Osteocyte (in vitro differentiated cells): ENCODE measurements around the gene IMPA2. TPM values are rescaled to one million over a fixed set of nuclear protein-coding genes. Genes with fewer than 3 reads are reported as not detected.

ENCODE experiments used
- DNase-seq: peaks from one replicate; pipeline ENCODE4 v3.0.0; 2021; ENCODE audit warnings: mixed read lengths; ENCODE audit not compliant: unreplicated experiment; ENCODE audit errors: extremely low spot score
- H3K27ac Mint-ChIP-seq: one replicate; pipeline ENCODE4 v1.8.0; 2021; ENCODE audit warnings: mild to moderate bottlenecking, mixed read lengths; ENCODE audit not compliant: unreplicated experiment
- H3K27me3 Mint-ChIP-seq: one replicate; pipeline ENCODE4 v1.8.0; 2021; ENCODE audit warnings: mixed read lengths; ENCODE audit not compliant: unreplicated experiment
- H3K36me3 Mint-ChIP-seq: one replicate; pipeline ENCODE4 v1.8.0; 2021; ENCODE audit warnings: mixed read lengths; ENCODE audit not compliant: unreplicated experiment
- H3K4me1 Mint-ChIP-seq: one replicate; pipeline ENCODE4 v1.8.0; 2021; ENCODE audit warnings: mixed read lengths; ENCODE audit not compliant: unreplicated experiment
- H3K4me3 Mint-ChIP-seq: one replicate; pipeline ENCODE4 v1.8.0; 2021; ENCODE audit warnings: mild to moderate bottlenecking, moderate library complexity, mixed read lengths; ENCODE audit not compliant: unreplicated experiment
- H3K9me3 Mint-ChIP-seq: one replicate; pipeline ENCODE4 v1.8.0; 2021; ENCODE audit warnings: mixed read lengths; ENCODE audit not compliant: unreplicated experiment
- total RNA-seq: library from RNA; stranded (reverse); gene quantifications from 2 replicates; pipeline ENCODE4 v1.2.1, GENCODE V29; 2021
- TF ChIP-seq, protein P1 (sequence below): fragments of 200-600 bp; sonication (generic); IDR thresholded peaks from 2 replicates; pipeline ENCODE4 v1.5.0; 2021; ENCODE audit warnings: antibody characterized with exemption, mild to moderate bottlenecking, moderate library complexity

IMPA2 gene
- total RNA-seq, 1 donor from 2014 or later: 9.2 TPM

DNA sequence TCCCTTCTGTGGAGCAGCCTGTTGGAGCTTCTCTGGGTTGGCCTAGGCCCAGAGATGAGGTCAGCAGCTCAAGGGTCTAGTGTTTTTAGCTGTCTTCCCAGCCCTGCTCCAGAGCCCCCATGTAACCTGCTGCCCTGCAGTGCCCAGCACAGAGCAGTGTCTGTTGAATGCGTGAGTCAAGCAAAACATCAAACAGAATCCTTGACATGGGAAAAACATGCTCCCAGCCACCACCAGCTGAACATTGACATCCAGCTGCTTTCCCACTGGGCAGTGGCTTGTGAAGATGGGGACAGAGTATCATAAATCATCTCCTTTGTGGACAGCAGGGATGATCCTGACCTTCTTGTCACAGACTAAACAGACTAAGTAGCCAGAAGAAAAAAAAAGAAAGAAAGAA is 22.6 kb downstream of the IMPA2 start:
- H3K4me3 Mint-ChIP-seq: no peak overlapping the region
- H3K9me3 Mint-ChIP-seq: no peaks in the 10 kb centered on the region
- peaks cover 5% of the 10 kb centered on the region for H3K4me1 Mint-ChIP-seq
- DNase-seq: no peak
- TF ChIP-seq, protein P1, sequence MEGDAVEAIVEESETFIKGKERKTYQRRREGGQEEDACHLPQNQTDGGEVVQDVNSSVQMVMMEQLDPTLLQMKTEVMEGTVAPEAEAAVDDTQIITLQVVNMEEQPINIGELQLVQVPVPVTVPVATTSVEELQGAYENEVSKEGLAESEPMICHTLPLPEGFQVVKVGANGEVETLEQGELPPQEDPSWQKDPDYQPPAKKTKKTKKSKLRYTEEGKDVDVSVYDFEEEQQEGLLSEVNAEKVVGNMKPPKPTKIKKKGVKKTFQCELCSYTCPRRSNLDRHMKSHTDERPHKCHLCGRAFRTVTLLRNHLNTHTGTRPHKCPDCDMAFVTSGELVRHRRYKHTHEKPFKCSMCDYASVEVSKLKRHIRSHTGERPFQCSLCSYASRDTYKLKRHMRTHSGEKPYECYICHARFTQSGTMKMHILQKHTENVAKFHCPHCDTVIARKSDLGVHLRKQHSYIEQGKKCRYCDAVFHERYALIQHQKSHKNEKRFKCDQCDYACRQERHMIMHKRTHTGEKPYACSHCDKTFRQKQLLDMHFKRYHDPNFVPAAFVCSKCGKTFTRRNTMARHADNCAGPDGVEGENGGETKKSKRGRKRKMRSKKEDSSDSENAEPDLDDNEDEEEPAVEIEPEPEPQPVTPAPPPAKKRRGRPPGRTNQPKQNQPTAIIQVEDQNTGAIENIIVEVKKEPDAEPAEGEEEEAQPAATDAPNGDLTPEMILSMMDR: no peak
- H3K27me3 Mint-ChIP-seq: no peaks in the 10 kb centered on the region
- H3K27ac Mint-ChIP-seq: no peak overlapping the region
- H3K36me3 Mint-ChIP-seq: no peaks in the 10 kb centered on the region

DNA sequence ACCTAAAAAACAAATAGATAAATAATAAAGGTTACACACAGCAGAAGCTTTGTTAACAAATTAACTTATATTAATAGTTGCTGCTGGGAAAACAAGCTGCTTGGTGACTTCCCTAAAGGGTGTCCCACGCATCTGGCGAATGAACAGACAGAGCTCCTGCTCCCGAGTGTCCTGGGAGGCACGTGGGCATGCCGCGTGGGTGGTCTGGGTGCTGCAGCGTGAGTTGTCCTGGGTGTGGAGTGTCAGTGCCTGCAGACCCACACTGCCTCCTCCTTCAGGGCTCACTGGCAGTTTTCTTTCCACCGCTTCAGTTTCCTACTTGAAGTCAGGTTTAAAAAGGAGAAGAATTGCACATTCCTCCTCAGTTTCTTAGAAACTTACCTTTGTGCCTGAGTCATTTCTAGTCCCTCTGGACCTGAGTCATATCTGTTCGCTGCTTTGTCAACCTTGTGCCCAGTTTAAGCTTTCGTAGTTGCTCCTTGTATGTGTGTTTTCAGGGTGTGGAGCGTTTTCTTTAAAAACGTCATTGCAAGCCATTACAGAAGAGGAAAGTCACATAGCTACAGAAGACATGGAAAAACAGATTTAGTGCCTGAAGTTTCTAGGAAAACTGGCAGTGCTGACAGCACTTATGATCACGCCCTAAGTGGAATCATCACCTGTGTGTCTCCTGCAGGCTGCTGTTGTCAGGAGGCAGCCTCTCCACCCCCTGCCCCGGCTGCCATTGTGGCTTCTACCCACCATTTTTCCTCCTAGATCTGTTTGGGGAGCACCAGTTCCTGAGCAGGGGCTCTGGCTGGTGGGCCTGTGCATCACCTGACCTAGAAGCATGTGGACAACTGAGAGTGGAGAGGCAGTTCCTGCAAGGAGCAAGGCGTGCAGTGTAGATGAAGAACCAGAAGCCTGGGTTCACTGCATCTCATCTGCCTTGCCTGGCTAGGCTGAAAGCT is 24.5 kb downstream of the IMPA2 start:
- TF ChIP-seq, protein P1: no peak
- no peaks in the 10 kb centered on the region for H3K36me3 Mint-ChIP-seq
- H3K4me1 Mint-ChIP-seq: peaks cover 5% of the 10 kb centered on the region
- no peak overlapping the region for H3K27ac Mint-ChIP-seq
- no peak overlapping the region for H3K4me3 Mint-ChIP-seq
- H3K9me3 Mint-ChIP-seq: no peaks in the 10 kb centered on the region
- no peaks in the 10 kb centered on the region for H3K27me3 Mint-ChIP-seq
- no peak for DNase-seq

DNA sequence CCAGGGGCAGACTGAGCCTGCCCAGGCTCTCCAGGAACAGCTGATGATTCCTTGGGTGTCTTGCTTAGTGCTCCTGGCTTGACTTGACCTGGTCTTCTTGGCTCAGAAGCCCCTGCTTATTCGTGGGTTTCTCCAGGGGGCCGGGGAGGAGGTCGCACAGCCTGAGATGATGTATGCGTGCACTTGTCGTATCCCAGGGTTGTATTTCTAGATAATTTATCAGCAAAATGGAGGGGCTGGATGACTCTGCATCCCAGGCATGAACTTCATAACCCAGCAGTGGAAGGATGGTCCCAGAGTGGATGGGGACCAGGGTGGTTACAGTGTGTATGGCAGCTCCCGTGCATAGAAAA is 25.2 kb downstream of the IMPA2 start:
- Mint-ChIP-seq H3K4me1 (peaks cover 5% of the 10 kb centered on the region), H3K4me3 (no peak overlapping the region), H3K9me3 (no peaks in the 10 kb centered on the region), H3K27me3 (no peaks in the 10 kb centered on the region), H3K27ac (no peak overlapping the region), H3K36me3 (no peaks in the 10 kb centered on the region)
- no peak for DNase-seq
- TF ChIP-seq, protein P1: no peak

DNA sequence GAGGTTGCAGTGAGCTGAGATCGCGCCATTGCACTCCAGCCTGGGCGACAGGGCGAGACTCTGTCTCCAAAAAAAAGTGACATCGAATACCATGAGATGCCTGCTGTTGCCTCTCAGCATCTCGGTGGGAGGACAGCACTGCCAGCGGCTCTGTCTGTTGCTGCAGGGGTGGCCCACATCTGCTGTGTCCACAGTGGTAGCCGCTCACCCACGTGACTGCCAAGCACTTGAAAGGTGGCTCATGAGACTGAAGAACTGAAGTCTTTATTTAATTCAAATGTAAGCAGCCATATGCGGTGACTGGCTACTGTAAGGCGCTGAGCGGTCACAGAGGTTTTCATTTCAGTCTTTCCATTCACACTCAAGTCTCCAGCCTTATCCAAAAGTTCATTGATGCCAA is 25.8 kb downstream of the IMPA2 start:
- H3K27ac Mint-ChIP-seq: no peak overlapping the region
- TF ChIP-seq, protein P1: no peak
- no peaks in the 10 kb centered on the region for H3K36me3 Mint-ChIP-seq
- H3K4me1 Mint-ChIP-seq: peaks cover 9% of the 10 kb centered on the region
- no peaks in the 10 kb centered on the region for H3K9me3 Mint-ChIP-seq
- H3K27me3 Mint-ChIP-seq: no peaks in the 10 kb centered on the region
- DNase-seq: no peak
- H3K4me3 Mint-ChIP-seq: no peak overlapping the region

DNA sequence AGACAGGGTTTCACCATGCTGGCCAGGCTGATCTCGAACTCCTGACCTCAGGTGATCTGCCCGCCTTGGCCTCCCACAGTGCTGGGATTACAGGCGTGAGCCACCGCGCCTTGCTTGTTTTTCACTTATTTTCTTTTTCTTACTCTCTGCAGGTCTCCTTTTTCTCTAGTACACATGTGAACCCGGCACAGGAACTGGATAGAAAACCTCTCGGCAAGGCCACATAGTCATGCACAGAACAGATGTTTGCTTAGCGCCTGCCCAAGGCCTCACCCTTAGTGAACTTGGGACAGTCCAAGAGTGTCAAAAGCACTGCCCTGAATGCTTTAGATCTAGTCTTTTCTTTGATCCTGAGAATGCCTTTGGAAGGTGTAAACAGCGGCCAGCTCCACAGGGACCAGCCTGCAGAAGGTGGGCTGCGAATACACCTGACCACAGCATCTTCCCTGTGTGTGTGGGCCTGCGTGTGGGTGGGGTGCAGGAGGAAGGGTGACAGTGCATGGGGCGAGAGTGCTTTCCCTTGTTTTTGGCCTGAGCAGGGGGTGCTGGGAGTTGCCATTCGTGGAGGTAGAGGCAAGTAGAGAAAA is 27.0 kb downstream of the IMPA2 start:
- no peaks in the 10 kb centered on the region for H3K36me3 Mint-ChIP-seq
- H3K27me3 Mint-ChIP-seq: no peaks in the 10 kb centered on the region
- no peak overlapping the region for H3K4me3 Mint-ChIP-seq
- H3K9me3 Mint-ChIP-seq: no peaks in the 10 kb centered on the region
- no peak overlapping the region for H3K27ac Mint-ChIP-seq
- H3K4me1 Mint-ChIP-seq: peaks cover 14% of the 10 kb centered on the region
- no peak for DNase-seq
- TF ChIP-seq, protein P1: no peak
